T-helper 9 cell (primary cell): ENCODE data around the gene TRIM2.
"Not testable (repeated sequence)": the region's sequence is repeated elsewhere in the genome, so short reads cannot be mapped to it uniquely, and the experiment has no call there.

Source experiments
- DNase-seq: peaks from one replicate; pipeline ENCODE4 v3.0.0-alpha.2; 2020
- total RNA-seq, 2 donors: gene quantifications; one replicate each; lab custom pipeline; 2026; lab: John Stamatoyannopoulos, UW

The TRIM2 gene
- total RNA-seq = 3.4 to 7.7 reads per million in 2 donors

DNA sequence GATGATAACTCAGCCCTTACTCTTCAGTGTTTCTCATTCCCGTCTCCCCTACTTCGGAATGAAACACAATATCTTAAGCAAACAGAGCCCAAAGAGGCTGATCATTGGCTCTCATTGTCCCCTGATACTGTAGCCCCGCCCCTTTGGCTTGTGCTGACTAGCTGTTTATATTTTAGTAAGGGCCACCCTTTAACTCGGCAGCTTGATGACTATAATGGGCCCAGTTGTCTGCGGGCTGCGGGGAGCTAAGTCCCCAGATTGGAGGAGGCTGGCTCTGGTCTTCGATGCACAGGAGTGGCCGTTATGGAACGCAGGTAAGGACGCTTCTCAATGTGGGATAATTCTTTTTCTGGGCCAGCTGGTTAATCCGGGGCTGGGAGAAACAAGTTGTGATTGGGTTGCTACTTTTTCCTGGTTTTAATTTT, at the start of gene TRIM2:
Gene TRIM2 (plus strand): TSS at position 197 of the 425 bp plus-strand sequence. CDS start 88 bp downstream, at position 285.
- no peak for DNase-seq

- no peak for DNase-seq
These were observed 48.6 kb upstream of the TRIM2 start for GRCh38 chr4:153155686-153156085.

DNA sequence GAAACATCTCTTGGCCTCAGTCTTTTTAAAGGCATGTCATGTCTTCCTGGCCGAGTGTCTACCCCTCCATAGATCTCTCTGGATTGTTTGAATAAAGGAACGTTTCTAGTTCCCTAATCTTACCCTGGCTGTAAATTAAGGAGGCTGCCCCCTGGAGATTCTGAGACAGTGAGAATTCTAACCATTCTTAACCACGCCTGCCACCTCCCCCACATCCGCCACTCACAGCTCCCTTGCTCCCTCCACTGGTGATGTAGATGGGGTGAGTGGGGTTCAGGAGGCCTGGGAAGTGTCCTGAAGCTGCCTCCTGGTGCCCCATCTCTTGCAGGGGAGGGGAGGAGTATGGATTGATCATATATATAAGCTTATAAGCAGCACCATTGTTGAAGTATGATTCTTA, 48.0 kb upstream of the TRIM2 start:
- peak; percentile 10 for DNase-seq

DNA sequence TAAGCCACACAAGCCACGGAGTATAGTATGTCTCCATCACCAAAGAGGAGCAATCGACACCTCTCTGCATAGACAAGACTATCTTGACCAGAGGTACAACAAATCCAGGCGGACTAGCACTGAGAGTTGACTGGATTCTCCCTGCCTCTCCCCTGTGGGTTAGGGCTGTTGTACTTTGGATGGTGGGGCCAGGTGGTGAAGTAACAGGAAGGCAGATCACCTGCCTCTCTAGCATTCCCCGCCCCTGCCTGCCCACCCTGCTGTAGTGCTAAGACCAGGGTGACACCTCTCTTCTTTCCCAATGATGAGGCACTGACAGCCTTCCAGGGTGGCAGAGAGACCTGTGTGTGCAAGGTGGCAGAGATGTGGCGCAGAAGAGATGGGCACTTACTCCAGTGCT, 47.5 kb upstream of the TRIM2 start:
- no peak for DNase-seq

- DNase-seq = no peak
These were observed 45.2 kb upstream of the TRIM2 start for GRCh38 chr4:153159016-153159415.

DNA sequence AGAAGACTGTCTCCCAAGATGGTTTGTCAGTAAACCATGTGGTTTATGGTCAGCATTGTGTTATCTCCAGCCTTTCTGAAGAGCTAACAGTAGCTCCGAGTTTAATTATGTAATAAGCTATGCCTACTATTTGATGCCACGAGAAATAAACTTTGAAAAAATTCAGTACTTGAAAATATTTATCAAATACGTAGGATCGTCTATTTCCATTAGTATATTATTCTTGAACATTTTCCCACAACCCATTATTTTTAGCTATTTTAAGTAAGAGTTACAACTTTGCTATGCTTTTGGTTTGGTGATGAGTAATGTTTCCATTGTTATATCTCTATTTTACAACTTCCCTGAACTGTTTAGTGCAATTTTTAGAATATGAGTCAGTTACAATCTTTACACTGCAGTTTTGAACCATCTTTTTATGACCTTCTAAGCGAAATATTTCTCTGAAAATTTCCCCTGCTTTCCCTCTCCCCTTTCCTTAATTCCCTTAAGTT, 44.5 kb upstream of the TRIM2 start:
- no peak for DNase-seq

DNA sequence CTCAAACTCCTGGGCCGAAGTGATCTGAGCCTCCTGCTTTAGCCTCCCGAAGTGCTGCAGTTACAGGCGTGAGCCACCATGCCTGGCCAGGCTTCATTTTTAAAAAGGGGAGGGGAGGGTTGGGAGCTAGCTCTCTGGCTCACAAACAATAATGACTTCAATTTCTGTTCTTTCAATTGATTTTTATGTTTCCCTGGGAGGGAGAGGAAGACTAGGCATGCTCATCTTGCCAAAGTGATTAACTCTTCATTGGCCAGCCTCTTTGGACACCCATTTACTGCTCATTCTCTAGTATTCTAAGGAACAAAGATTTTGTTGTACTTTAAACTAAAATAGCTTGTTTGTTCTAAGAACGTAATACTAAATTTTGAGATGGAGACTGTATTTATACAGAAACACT, 43.4 kb upstream of the TRIM2 start:
- no peak for DNase-seq

DNA sequence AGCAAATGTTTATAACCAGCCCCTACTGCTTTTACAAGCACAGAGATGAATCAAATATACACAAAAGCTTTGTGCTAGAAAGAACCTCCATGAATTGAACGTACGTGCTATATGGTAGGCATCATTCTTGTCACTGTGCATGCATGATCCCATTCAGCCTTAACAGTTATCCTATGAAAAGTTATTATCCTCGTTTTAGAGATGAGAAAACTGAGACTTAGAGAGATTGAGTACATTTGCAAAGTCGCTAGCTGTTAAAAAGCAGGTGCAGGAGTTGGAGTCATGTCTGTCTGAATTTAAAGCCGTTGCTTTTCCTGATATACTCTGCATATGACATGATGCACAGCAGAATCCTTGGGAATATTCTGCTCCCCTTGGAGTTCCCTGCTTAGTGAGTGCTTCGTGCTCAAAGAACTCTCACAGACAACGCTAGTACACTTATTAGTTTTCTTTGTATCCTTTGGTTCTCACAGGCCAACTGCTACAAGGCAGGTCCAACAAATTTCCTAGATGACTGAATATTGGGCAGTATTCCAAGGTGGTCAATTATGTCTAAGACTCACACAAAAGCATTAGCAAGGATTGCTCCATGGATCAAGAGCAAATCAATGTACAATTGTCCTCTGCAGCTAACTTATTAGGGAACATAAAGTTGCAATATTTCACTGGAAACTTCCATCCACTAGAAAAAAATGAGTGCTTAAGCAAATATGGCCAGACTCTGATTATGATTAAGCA, 42.8 kb upstream of the TRIM2 start:
- no peak for DNase-seq

DNA sequence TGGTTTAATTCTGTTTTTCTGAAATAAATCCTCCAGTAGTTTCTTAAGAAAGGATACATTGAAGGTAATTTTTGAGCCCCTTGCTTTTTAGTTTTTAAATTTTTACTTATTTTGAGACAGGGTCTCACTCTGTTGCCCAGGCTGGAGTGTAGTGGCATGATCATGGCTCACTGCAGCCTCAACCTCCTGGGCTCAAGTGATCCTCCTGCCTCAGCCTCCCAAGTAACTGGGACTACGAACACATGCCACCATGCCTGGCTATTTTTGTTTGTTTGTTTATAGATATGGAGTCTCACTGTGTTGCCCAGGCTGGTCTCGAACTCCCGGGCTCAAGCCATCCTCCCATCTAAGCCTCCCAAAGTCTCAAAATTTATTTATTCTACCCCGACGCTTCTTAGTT, 39.0 kb upstream of the TRIM2 start:
- DNase-seq = not testable (repeated sequence)

GRCh38 chr4:153166716-153167501, 37.3 kb upstream of the TRIM2 start:
- DNase-seq = no peak

GRCh38 chr4:153169776-153170175, 34.5 kb upstream of the TRIM2 start:
- DNase-seq = no peak

GRCh38 chr4:153170407-153170806, 33.8 kb upstream of the TRIM2 start:
- no peak for DNase-seq

DNA sequence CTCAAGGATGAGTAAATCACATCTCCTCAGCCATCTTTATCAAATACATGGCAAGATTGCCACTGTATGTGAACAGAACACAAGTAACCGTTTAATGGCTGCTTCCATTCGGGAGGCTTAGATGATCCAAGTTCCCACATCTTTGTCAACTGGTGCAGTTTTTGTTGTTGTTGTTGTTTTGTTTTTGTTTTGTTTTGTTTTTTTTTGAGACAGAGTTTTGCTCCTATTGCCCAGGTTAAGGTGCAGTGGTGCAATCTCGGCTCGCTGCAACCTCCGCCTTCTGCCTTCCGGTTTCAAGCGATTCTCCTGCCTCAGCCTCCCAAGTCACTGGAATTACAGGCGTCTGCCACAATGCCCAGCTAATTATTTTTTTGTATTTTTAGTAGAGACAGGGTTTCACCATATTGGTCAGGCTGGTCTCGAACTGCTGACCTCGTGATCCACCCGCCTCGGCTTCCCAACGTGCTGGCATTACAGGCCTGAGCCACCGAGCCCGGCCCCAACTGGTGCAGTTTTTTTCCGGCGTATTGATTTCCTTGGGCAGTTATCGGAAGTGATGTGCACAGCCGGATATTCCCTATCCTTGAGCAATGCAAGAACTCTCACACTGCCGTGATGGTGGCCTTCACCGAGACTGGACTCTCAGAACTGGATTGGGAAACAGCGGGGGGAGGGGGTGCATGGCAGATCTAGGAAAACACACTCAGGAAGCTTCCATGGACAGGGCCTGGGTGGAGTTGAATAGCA, 29.2 kb upstream of the TRIM2 start:
- DNase-seq = no peak

DNA sequence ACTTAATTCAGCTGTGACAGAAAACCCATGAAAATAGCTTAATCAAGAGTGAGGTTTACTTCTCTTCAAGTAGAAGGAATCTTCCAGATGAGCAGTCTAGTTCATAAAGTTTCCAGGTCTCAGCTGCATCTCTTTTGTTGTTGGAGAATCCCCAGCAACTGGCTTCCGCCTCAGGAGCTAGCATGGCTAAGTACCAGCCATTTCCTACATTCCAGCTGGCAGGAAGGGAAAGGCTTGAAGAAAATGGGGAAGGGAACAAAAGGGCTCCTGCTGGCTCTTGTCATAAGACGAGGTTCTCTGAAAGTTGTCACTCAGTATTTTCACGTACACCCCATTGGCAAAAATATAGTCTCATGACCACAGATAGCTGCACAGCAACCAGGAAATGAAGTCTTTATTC, 27.3 kb upstream of the TRIM2 start:
- DNase-seq = no peak

DNA sequence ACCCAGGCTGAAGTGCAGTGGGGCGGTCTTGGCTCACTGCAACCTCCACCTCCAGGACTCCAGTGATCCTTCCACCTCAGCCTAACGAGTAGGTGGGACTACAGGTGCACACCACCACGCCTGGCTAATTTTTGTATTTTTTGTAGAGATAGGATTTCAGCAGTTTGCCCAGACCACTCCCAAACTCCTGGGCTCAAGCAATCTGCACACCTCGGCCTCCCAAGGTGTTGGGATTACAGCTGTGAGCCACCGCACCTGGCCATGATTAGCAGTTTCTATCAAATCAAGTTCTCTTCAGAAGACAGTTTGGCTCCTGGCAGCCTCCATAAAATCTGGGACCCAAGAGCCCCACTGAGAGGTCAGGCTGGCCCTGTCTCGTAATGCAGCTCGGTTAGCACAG, 26.4 kb upstream of the TRIM2 start:
- DNase-seq = no peak

GRCh38 chr4:153179100-153179499, 25.1 kb upstream of the TRIM2 start:
- DNase-seq = no peak

GRCh38 chr4:153181293-153181692, 22.9 kb upstream of the TRIM2 start:
- DNase-seq = no peak

- DNase-seq = no peak
These were observed 22.5 kb upstream of the TRIM2 start for GRCh38 chr4:153181700-153182099.

- no peak for DNase-seq
These were observed 21.1 kb upstream of the TRIM2 start for GRCh38 chr4:153183146-153183545.

GRCh38 chr4:153185331-153185852, 18.9 kb upstream of the TRIM2 start:
- no peak for DNase-seq

- no peak for DNase-seq
These were observed 18.1 kb upstream of the TRIM2 start for GRCh38 chr4:153186046-153186728.
